Subcutaneous abdominal adipose tissue (tissue), 5 donors: Measurements from ENCODE around the gene RBM10.

Experiments
- H3K27ac ChIP-seq: one replicate; pipeline ENCODE4 v1.7.0; 2013; ENCODE audit warnings: low read depth, mild to moderate bottlenecking, inconsistent platforms, low read length, moderate library complexity
- H3K27me3 ChIP-seq, 5 donors: one replicate each; pipeline ENCODE4 v1.7.0; 2013; ENCODE audit warnings: low read length in 5 of 5, inconsistent platforms in 1 of 5; ENCODE audit not compliant: control insufficient read depth in 5 of 5, insufficient read depth in 4 of 5
- H3K36me3 ChIP-seq, 5 donors: one replicate each; pipeline ENCODE4 v1.7.0; 2013; ENCODE audit warnings: low read length in 5 of 5; ENCODE audit not compliant: control insufficient read depth in 5 of 5, insufficient read depth in 5 of 5
- H3K4me1 ChIP-seq, 5 donors: one replicate each; pipeline ENCODE4 v1.7.0; 2013; ENCODE audit warnings: low read length in 5 of 5, mild to moderate bottlenecking in 3 of 5, moderate library complexity in 1 of 5; ENCODE audit not compliant: control insufficient read depth in 5 of 5, insufficient read depth in 5 of 5
- H3K4me3 ChIP-seq, 5 donors: one replicate each; pipeline ENCODE4 v1.7.0; 2013; ENCODE audit warnings: low read length in 5 of 5, low read depth in 1 of 5
- H3K9ac ChIP-seq, 5 donors: one replicate each; pipeline ENCODE4 v1.7.0; 2013; ENCODE audit warnings: low read length in 5 of 5, mild to moderate bottlenecking in 4 of 5, moderate library complexity in 3 of 5
- H3K9me3 ChIP-seq, 5 donors: one replicate each; pipeline ENCODE4 v1.7.0; 2013; ENCODE audit warnings: low read length in 5 of 5; ENCODE audit not compliant: control insufficient read depth in 5 of 5
- donor health status: healthy.
- donor health status: healthy.
- donor health status: healthy.
- donor health status: healthy.
- donor health status: healthy.

Gene RBM10

DNA sequence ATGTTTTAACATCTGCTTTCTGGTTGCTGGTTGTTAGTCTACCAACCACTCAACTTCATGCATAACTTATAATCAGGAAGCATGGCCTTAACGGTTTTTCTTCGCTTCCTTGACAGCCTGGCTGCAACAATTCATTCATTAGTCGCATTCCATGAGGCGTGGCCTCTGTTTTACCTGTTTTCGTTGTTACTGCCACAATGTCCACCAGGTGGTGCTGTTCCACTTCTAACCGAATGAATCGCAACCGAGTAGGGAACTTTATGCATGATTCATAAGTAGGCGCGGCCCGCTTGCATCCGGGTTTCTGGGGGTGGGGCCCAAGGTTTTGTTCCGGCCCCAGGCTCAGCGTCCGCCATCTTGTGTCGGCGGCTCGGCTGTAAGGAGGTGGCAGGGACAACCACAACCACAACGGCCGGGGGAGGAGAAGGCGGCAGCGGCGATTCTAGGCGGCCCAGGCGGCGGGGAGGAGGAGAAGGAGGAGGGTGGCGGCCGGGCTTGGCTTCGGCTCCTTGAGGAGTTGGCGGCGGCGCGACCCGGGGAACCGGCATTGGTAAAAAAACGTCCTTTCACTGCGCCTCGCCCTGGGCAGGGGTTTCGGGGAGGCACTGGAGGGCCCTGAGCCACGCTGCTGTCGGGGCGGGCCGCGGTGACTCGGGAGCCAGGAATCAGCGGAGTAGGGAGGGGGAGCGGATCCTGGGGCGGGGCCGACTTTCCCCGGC is 48.6 kb downstream of the RBM10 start, which contains the start of gene UBA1:
Gene UBA1, plus strand, starts transcription at position 355 of the 719 bp plus-strand sequence. CDS start 4,974 bp downstream, outside the sequence.
- Histone ChIP-seq H3K9ac (peak within 1 kb of the TSS; percentile 29 to 98 (median 92)), H3K4me3 (peak within 1 kb of the TSS; percentile 82 to 95 (median 87)), H3K27ac (peak within 1 kb of the TSS; percentile 96), H3K4me1 (peaks cover 5 to 69% (median 65%) of the 10 kb centered on the region in 5 donors), H3K27me3 (peaks cover 0 to 6% (median 5%) of the 10 kb centered on the region in 5 donors), H3K9me3 (no peaks in the 10 kb centered on the region), H3K36me3 (peaks cover 0 to 13% (median 6%) of the 10 kb centered on the region in 5 donors)

- H3K4me1 ChIP-seq, result peaks cover 5 to 75% (median 65%) of the 10 kb centered on the region in 5 donors
- peak overlapping the region; percentile 82 to 95 (median 87) for H3K4me3 ChIP-seq
- H3K36me3 ChIP-seq, result peaks cover 0 to 19% (median 13%) of the 10 kb centered on the region in 5 donors
- peak overlapping the region; percentile 96 for H3K27ac ChIP-seq
- peak overlapping the region; percentile 29 to 98 (median 92) for H3K9ac ChIP-seq
- peaks cover 0 to 6% (median 5%) of the 10 kb centered on the region in 5 donors for H3K27me3 ChIP-seq
- no peaks in the 10 kb centered on the region for H3K9me3 ChIP-seq
Observed at GRCh38 chrX:47194194-47194787, 49.3 kb downstream of the RBM10 start.

DNA sequence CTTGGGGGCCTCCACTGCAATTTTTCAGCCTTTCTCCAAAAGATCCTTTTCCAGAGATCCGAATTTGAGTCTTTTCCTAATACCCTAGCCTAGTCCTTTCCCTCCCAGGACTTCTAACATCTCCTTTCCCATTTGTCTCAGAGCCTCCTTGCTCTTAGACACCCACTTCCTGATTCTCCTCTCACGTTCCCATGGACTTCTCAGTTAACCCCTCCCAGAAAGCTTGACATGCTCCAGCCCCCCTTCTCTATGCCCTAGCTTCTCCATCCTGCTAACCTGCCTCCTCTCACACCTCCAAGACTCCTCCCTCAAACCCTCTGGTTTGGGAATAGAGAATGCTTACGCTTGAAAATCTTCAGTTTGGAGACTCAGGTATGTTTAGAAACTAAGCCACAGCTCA is 51.1 kb downstream of the RBM10 start:
- Histone ChIP-seq H3K4me3 (peak overlapping the region in 3 of 5 donors; percentile 9 to 33 (median 22)), H3K27me3 (no peaks in the 10 kb centered on the region), H3K9me3 (no peaks in the 10 kb centered on the region), H3K36me3 (peaks cover 0 to 35% (median 30%) of the 10 kb centered on the region in 5 donors), H3K27ac (peak overlapping the region; percentile 57), H3K9ac (peak overlapping the region; percentile 21 to 52 (median 30)), H3K4me1 (peaks cover 5 to 80% (median 64%) of the 10 kb centered on the region in 5 donors)

GRCh38 chrX:47197526-47197925 is 52.5 kb downstream of the RBM10 start:
- Histone ChIP-seq H3K4me3 (peak overlapping the region in 1 of 5 donors; percentile 17), H3K9ac (peak overlapping the region in 2 of 5 donors; percentile 48 to 54), H3K4me1 (peaks cover 8 to 77% (median 58%) of the 10 kb centered on the region in 5 donors), H3K27me3 (peaks cover 0 to 5% (median 0%) of the 10 kb centered on the region in 5 donors), H3K36me3 (peaks cover 0 to 50% (median 45%) of the 10 kb centered on the region in 5 donors), H3K9me3 (no peaks in the 10 kb centered on the region), H3K27ac (peak overlapping the region; percentile 57)

DNA sequence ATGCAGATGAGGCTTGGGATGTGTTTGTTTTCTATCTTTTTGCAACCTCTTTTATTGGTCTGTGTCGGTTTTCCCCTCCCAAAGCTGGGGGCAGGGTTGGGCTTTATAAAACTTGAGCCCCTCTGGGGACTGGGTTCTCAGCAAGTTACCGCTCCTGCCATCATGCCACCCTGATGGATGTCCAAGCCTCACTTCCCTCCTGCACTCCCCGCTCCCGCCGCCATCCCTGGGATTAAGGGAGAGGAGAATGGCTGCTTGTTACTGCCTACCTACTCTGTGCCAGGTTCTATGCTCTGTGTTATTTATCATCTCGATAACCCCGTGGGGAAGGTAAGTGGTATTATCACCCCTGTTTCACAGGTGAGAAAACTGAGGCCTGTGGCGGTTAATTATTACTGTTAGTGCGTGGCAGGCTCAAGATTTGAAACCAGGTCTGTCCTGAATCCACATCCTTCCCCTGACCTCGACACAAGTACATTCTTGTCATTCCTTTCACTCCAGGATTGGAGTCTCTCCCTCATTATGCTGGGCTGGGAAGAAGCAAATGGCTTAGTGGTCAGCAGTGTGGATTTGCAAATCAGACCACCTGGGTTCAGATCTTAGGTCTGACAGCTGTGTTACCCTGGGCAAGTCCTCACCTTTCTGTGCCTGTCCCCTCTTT is 53.1 kb downstream of the RBM10 start:
- Histone ChIP-seq H3K9ac (peak overlapping the region in 1 of 5 donors; percentile 48), H3K27me3 (peaks cover 0 to 5% (median 0%) of the 10 kb centered on the region in 5 donors), H3K27ac (peak overlapping the region; percentile 18), H3K4me3 (no peak overlapping the region), H3K4me1 (peaks cover 8 to 74% (median 55%) of the 10 kb centered on the region in 5 donors), H3K36me3 (peaks cover 0 to 56% (median 51%) of the 10 kb centered on the region in 5 donors), H3K9me3 (no peaks in the 10 kb centered on the region)

DNA sequence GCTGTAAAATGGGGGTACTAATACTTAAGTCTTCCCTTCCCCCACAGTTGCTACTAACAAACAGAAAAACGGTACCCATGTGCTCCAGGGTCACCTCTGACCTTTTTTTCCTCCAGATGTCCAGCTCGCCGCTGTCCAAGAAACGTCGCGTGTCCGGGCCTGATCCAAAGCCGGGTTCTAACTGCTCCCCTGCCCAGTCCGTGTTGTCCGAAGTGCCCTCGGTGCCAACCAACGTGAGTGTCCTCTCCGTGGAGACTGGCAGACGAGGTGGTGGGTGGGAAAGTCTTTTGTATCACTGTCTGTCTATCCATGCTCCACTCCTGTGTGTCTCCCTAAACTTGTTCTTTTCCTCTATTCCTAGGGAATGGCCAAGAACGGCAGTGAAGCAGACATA is 53.7 kb downstream of the RBM10 start:
- H3K9ac ChIP-seq, result no peak overlapping the region
- H3K27me3 ChIP-seq, result peaks cover 0 to 5% (median 0%) of the 10 kb centered on the region in 5 donors
- peaks cover 8 to 71% (median 51%) of the 10 kb centered on the region in 5 donors for H3K4me1 ChIP-seq
- H3K36me3 ChIP-seq, result peaks cover 0 to 61% (median 56%) of the 10 kb centered on the region in 5 donors
- H3K9me3 ChIP-seq, result no peaks in the 10 kb centered on the region
- no peak overlapping the region for H3K4me3 ChIP-seq
- peak overlapping the region; percentile 18 for H3K27ac ChIP-seq

DNA sequence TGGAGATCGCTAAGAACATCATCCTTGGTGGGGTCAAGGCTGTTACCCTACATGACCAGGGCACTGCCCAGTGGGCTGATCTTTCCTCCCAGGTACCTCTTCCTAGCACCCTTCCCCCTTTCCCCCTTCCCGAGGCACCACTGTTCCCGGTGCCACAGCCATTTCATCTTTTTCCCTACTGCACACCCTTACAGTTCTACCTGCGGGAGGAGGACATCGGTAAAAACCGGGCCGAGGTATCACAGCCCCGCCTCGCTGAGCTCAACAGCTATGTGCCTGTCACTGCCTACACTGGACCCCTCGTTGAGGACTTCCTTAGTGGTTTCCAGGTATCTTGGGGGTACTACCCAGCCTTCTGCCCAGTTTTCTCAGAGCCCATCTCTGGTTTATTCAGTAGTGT is 54.3 kb downstream of the RBM10 start:
- Histone ChIP-seq H3K4me1 (peaks cover 8 to 69% (median 48%) of the 10 kb centered on the region in 5 donors), H3K9ac (no peak overlapping the region), H3K27me3 (peaks cover 0 to 5% (median 0%) of the 10 kb centered on the region in 5 donors), H3K4me3 (no peak overlapping the region), H3K9me3 (no peaks in the 10 kb centered on the region), H3K36me3 (peaks cover 4 to 67% (median 62%) of the 10 kb centered on the region in 5 donors), H3K27ac (peak overlapping the region; percentile 18)

DNA sequence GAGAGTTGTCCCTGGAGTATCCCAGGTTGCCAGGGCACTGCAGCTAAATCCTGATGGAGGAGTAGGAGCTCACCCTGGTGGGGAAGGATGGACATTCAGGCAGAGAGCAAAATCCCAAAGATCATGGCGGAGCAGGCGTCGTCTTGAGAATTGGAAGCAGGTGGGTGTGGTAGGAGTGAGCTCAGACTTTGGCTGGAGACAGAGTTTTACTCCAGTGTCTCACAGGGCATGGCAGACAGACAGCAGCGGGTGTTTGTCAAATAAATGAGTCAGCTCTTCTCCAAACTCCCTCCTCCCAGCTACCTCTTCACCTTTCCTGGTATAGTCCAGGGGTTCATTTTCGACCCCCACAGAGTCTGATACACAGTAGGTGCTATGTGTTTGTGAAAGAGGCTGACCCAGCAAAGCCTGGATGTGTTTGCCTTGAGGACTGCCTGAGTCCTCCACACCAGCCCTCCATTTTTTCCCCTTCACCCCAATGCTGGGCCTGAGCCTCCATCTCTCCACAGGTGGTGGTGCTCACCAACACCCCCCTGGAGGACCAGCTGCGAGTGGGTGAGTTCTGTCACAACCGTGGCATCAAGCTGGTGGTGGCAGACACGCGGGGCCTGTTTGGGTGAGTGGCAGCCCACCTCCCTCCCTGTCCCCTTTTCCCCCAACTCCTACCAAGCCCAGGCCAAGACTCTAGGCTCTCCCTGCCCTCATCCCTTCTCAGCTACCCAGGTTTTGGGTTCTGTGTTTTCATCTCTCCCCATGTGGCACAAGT is 55.5 kb downstream of the RBM10 start:
- peaks cover 6 to 56% (median 36%) of the 10 kb centered on the region in 5 donors for H3K4me1 ChIP-seq
- peaks cover 0 to 5% (median 0%) of the 10 kb centered on the region in 5 donors for H3K27me3 ChIP-seq
- peak overlapping the region; percentile 82 for H3K27ac ChIP-seq
- peak overlapping the region in 2 of 5 donors; percentile 8 to 22 for H3K9ac ChIP-seq
- H3K36me3 ChIP-seq, result peaks cover 10 to 80% (median 75%) of the 10 kb centered on the region in 5 donors
- no peak overlapping the region for H3K4me3 ChIP-seq
- no peaks in the 10 kb centered on the region for H3K9me3 ChIP-seq

DNA sequence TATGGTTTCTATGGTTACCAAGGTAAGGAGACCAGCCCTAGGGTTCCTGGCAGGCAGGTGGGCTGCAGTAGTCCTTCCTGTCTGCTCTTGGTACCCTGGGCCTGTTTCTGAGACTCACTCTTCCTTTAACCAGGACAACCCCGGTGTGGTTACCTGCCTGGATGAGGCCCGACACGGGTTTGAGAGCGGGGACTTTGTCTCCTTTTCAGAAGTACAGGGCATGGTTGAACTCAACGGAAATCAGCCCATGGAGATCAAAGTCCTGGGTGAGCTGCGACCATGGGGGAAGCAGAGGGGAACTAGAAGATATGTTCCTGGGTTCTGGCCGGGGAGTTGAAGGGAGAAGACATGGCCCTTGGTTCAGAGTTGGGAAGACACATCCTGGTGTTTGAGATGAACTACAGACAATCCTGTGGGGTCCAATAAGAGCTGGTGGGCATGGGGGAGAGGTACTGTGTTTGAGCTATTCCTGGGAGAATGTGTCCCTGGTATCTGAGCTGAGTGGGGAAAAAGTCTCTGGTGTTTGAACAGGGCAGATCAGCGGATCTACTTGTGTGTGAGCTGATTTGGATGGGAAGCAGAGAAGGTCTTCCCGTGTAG is 56.4 kb downstream of the RBM10 start:
- Histone ChIP-seq H3K9me3 (no peaks in the 10 kb centered on the region), H3K27ac (peak overlapping the region; percentile 82), H3K27me3 (peaks cover 0 to 5% (median 0%) of the 10 kb centered on the region in 5 donors), H3K36me3 (peaks cover 10 to 88% (median 84%) of the 10 kb centered on the region in 5 donors), H3K4me1 (peaks cover 3 to 47% (median 27%) of the 10 kb centered on the region in 5 donors), H3K9ac (no peak overlapping the region), H3K4me3 (no peak overlapping the region)
